Ecto neural progenitor cell (in vitro differentiated cells): ENCODE data around the gene TOP2A.
"Not testable (repeated sequence)": the region's sequence is repeated elsewhere in the genome, so short reads cannot be mapped to it uniquely, and the experiment has no call there.

Source experiments
- DNase-seq: peaks from one replicate; pipeline ENCODE4 v3.0.0-alpha.2; 2018; ENCODE audit warnings: low spot score

TOP2A gene

DNA sequence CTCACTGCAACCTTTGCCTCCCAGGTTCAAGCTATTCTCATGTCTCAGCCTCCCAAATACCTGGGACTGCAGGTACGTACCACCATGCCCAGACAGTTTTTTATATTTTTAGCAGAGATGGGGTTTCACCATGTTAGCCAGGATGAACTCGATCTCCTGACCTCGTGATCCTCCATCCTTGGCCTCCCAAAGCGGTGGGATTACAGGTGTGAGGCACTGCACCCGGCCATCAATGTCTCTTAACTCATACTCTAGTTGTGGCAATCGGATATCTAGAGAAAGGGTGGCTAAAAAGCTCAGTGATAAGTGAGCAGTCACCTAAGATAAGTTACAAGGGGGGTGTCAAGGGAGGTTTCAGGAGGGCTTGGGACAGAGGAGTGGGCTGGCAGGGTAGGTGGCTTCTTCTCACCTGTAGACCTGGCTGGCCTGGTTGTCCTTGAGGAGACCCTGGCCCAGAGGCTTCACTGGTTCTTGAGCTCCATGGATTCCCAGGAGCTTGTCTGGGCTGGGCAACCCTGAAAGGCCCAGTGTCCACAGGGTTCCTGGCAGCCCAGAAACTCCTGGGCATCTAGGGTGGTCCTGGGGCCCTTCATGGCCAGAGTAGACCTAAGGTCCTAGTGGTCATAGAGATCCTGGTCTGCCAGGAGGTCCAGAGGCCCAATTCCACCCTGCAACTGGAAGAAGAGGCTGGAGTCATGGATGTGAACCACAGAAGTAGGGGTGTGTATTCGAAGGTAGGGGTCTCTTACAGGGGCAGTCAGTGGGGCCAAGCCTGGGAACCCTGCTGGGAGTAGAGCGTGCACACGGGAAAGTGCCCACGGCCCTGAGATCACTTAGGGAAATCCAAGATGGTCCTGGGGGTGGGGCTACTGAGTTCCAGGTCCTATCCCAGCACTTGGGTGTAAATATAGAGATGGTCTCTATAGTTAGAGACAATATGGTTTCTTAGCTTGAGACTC lies 12.9 kb upstream of the TOP2A start:
- DNase-seq, result peak; percentile 23

DNA sequence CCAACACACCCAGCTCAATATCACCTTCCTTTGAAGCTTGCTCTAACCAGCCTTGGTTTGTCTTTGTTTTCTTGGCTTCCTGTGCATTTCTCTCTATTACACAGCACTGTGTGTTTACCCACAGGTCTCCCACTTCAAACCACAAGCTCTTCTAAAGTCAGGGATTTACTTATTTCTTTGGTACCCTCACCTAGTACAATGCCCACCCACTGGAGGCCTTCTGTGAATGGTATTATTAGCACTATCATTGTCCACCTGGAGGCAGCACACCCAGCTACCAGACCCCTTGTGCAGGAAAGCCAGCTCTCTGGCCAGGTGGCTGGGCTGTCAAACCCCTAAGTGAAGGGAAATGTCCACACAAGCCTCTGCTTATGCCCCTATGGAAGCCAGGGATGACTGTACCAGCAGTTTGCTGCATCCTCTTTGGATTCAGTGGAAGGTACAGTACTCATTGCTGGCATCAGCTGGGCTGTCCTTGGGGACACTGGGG lies 9.4 kb upstream of the TOP2A start:
- DNase-seq, result no peak

DNA sequence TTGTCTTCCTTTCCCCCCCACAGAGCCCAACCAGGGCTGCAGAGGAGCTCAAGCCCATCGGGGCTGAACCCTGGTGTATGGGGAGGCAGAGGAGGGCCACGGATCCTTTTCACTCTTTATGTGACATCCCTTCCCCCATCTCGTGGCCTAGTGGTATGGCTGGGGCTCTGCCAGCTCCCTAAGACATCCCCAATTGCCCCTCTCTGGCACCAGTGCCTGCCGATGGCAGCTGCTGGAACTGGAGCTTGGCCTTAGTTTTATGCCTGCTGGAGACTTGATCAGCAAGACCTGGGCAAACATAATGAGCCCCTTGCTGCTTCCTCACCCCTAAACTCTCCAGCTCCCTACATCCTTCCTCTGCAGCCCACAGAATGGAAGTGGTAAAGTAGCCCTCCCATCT lies 8.0 kb upstream of the TOP2A start:
- DNase-seq, result no peak

DNA sequence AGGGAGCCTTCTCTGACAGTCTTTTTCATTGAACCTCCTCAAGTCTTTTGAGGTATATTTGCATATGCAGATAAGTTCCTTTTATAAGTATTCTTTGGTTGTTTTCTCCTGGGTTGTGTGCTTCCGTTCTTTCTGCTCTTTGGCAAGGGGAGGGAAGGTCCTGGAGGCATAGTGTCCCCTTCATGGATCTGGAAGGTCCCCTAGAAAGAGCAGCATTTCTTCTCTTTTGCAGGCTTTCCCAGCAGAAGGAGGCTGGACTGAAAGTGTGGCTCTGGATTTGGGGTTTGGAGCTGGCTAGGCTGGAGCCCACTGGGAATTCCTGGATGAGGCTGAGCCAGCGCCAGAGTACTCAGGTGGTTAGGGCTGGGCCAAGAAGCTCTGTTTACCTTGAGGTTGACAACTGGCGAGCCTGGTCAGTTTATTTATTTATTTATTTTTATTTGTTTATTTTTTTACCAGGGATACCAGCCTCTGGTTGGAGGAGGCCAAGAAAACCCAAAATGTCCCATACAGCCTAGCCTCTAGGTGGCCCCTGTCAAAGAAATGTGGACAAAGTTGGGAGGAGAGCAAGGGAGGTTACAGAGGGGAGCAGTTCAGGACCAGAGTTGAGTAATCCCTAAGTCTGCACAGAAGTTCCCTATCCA lies 5.4 kb upstream of the TOP2A start:
- DNase-seq, result peak; percentile 80

DNA sequence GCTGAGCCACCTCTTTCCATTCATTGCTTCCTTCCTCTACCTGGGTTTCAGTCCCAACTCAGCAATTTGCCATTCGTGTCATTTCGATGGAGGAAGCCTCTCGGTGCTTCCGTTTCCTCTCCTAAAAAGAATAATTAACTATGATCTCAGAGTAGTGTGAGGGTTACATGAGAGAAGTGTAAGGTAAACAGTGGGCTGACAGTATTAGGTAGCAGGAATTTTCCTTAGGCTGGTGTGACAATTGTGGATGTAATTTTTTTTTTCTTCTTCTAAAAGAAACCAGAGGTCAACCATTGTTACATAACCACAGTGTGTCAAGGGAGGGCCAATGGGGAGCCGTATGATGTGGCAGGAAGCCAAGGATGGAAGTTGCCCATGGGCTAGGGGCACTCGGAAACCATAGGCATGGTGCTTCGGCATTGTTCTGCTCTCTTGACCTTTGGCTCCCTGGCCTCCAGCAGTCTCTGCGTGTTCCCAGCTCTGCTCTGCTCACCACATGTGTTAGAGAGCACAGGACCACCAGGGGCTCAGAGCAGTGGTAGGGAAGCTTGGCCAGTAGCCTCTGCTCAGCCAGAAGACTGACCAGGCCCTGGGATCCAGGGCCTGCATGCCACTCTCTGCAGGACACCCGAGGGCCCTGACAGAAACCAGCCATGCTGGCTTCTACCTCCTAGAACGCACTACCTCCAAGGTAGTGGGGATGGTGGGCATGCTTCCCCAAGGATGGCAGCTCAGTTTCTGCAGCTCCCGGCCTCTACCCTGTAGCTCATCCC lies 2.0 kb upstream of the TOP2A start:
- no peak for DNase-seq

DNA sequence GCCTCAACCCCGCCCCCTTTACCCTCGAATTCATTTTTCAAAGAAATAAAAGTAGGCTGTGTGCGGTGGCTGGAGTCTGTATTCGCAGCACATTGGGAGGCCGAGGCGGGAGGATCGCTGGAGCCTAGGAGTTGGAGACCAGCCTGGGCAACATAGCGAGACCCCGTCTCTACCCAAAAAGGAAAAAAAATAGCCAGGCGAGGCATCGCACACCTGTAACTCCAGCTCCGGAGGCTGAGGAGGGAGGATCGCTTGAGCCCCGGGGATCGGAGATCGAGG lies 671 bp upstream of the TOP2A start:
- DNase-seq, result no peak

DNA sequence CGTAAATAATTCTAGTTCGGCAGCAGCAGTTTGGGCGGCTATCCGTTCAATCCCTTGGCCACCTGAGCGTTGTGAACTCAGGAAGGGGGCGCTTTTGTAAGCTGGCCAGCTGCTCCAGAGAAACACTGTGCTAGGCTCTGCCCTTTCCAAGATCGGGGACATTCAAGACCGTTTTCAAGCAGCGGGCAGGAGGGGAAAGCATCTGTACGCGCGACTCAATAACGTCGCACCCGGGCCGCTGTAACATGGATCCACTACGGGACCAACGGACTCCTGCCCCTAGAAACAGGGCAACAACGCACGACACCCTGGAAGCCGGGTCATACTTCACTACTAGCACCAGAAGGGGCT lies 463 bp downstream of the TOP2A start:
- DNase-seq, result no peak

DNA sequence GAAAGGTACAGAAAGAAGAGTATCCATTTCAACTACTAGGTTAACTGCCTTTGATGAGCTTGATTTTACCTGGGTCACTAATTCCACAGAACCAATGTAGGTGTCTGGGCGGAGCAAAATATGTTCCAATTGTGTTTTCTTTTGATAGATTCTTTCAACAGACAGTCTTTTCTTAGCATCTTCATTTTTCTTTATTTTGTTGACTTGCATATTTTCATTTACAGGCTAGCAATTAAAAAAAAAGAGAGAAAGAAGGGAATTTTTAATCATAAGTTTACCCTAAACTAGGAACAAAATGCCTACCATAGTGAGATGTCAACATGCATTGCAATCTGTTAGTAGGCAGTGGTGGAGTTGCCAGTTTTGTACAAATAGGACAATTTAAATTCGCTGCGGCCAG lies 1.0 kb downstream of the TOP2A start:
- no peak for DNase-seq

DNA sequence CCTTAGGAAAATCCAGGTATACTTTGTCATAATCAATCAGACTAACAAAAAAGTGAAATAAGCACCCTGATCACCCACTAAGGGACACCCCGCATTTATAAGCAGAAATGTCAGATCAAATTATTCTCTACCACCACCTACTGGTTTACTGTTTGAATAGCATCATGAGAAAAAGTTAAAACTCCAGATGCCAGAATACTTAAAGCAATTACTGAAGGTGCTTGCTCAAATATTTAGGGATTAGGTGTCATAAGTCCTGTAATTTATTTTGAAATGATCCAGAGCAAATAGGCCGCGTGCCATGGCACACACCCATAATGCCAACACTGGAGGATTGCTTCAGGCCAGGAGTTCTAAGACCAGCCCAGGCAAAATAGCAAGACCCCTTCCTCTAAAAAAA lies 2.3 kb downstream of the TOP2A start:
- no peak for DNase-seq

DNA sequence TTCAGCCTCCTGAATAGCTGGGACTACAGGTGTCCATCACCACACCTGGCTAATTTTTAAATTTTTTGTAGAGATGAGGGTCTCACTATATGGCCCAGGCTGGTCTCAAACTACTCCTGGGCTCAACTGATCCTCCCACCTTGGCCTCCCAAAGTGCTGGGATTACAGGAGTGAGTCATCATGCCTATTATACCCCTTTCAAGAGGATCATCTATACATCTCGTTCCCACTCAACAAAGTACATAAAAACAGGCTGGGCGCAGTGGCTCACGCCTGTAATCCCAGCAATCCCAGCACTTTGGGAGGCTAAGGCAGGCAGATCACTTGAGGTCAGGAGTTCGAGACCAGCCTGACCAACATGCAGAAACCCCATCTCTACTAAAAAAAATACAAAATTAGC lies 3.4 kb downstream of the TOP2A start:
- not testable (repeated sequence) for DNase-seq

DNA sequence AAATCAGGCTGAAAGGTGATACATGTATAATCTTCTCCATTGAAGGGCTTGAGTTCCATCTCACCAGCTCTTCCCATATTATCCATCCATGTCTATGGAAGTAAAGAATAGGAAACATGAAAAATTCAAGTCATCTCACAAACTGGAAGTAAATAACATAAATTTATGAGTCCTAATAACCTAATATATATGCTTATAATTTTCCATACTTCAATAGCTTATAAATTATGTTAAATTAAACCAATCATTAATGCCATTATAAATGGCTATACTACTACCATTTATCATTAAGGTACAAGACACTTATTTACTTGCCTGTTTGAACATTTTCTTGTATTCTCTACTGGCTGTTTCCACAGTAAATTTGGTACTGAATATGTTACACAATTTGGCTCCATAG lies 4.8 kb downstream of the TOP2A start:
- no peak for DNase-seq

DNA sequence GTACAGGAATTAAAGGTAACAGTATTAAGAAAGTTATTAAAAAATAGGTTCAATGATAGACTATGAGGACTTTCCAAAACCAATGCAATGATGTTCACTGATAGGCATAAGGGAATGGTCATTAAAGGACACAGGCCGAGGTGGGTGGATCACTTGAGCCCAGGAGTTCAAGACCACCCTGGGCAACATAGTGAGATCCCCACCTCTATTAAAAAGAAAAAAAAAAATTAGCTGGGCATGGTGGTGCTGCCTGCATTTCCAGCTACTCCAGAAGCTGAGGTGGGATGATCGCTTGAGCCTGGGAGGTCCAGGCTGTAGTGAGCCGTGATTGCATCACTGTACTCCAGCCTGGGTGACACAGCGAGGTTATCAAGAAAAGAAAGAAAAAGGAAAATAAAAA lies 5.9 kb downstream of the TOP2A start:
- no peak for DNase-seq

DNA sequence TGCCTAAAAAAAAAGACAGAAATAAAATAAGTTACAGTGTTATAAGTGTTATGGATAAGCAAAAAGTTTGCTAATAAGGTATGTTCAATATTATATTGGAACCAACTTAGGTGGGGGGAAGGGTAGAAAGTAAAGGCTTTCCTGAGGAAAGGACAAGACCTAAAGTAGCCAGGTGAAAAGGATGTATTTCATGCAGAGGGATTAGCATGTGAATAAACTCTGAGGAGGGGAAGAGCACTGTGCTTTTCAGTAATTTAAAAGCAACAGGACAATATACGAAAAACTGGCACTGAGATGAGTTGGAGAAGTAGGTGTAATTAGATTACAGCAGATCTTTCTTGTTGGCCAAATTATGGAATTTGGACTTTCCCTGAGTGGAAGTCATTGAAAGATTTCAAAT lies 7.6 kb downstream of the TOP2A start:
- no peak for DNase-seq

DNA sequence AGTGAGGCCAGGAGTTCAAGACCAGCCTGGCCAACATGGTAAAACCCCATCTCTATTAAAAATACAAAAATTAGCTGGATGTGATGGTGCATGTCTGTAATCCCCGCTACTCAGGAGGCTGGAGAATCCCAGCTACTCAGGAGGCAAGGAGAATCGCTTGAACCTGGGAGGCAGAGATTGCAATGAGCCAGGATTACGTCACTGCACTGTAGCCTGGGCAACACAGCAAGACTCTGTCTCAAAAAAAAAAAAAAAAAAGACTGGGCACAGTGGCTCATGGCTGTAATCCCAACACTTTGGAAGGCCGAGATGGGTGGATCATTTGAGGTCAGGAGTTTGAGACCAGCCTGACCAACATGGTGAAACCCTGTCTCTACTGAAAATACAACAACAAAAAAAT lies 8.2 kb downstream of the TOP2A start:
- not testable (repeated sequence) for DNase-seq

DNA sequence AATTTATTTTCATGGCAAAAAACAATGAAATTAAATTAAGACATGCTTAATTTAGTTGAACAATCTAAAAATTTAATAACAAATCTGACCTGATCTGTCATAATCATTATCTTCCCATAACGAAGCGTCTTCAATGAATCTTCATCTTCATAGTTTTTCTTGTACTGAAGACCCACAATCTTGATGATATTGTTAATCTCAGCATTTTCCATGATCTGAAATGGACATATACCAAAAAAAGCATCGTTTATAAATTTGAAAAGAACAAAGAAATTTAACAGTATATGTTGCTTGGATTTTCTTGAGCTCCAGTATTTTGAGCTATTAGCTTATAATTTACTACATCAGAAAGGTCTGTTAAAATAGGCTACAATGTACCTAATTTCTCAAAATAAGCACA lies 10.2 kb downstream of the TOP2A start:
- no peak for DNase-seq

DNA sequence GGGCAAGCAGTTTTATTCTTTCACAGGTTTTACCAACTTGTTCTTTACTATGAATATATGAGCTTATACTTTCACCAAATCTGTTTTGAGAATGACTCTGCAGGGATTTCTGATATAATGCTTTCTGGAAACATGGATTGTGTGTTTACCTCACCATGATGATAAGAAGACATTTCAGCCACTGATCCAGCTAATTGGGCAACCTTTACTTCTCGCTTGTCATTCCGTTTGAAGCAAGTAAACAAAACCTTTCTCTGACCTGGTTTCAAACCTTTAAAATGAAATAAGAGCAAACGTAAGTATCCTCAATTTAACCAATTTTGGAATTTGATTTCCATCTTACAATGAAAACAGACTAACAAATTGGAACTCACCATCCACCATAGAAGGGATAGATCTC lies 13.7 kb downstream of the TOP2A start:
- DNase-seq, result no peak

DNA sequence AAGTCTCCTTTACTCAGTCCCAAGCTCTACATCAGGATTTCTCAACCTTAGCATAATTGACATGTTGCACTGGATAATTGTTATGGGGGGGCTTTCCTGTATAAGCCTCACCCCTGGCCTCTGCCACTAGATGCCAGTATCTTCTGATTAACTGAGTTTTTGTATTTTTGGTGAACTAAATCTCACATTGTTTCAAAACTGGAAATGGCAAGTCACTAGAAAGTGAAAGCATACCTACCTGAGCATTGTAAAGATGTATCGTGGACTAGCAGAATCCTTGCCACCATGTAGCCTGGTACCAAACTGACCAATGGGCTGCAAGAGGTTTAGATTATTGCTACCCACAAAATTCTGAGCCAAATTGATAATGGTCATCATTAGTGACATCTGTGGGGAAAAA lies 15.0 kb downstream of the TOP2A start:
- no peak for DNase-seq

DNA sequence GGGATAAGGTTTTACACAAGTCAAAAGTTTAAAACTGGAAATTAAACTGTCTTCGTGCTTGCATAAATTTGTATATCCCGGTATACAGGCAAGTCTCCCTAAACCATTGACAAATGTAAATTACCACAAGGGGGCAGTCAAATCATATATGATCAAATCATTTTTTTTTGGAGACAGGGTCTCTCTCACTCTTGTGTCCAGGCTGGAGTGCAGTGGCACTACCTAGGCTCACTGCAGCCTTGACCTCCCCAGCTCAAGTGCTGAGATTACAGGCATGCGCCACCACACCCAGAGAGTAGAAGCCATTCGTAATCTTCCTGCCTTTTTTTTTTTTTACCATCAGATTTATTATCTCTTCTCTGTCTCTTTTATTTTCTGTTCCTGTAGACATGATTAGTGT lies 18.5 kb downstream of the TOP2A start:
- DNase-seq, result no peak

DNA sequence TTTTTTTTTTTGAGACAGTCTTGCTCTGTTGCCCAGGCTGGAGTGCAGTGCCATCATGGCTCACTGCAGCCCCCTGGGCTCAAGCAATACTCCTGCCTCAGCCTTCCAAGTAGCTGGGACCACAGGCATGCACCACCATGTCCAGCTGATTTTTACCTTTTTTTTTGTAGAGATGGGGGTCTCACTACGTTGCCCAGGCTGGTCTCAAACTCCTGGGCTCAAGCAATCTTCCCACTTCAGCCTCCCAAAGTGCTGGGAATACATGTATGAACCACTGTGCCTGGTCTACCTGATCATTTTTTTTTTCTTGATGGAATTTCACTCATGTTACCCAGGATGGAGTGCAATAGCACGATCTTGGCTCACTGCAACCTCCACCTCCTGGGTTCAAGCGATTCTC lies 31.1 kb downstream of the TOP2A start:
- DNase-seq, result not testable (repeated sequence)

DNA sequence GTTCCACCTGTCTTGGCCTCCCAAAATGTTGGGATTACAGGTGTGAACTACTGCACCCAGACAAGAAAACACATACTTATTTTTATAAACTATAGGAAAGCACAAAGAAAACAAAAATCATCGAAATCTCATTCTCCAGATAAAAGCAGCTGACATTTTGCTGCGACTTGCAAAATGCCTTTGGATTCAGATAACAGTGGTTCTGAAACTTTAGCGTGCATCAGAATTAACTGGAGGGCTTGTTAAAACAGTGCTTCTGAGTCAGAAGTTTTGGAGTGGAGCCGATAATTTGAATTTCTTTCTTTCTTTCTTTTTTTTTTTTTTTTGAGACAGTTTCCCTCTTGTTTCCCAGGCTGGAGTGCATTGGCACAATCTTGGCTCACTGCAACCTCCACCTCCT lies 35.4 kb downstream of the TOP2A start:
- no peak for DNase-seq

DNA sequence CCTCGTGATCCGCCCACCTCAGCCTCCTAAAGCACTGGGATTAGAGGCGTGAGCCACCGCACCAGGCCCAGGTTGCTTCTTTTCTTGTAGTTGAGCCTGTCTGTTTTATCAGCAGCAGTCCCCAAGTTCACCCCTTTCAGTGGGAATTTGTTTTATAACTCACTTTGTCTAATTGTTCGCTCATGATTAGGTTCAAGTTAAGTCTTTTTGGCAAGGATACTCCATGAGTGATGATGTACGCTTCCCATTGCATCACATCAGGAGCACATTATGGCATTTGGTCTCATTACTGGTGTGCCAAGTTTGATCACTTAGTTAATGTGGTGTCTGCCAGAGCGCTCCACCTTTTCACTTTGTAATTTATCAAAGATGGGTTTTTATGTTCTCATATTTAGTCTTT lies 38.7 kb downstream of the TOP2A start:
- no peak for DNase-seq

DNA sequence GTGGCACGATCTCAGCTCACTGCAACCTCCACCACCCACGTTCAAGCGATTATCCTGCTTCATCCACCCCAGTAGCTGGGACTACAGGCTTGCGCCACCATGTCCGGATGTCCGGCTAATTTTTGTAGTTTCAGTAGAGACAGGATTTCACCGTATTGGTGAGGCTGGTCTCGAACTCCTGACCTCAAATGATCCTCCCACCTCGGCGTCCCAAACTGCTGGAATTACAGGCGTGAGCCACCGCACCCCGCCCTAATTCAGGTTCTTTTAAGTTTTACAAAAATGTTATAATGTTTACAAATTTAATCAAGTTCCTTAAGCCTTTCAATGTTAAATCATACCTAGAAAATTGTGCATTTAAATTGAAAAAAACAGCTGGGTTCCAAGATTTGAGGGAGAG lies 39.9 kb downstream of the TOP2A start:
- no peak for DNase-seq

DNA sequence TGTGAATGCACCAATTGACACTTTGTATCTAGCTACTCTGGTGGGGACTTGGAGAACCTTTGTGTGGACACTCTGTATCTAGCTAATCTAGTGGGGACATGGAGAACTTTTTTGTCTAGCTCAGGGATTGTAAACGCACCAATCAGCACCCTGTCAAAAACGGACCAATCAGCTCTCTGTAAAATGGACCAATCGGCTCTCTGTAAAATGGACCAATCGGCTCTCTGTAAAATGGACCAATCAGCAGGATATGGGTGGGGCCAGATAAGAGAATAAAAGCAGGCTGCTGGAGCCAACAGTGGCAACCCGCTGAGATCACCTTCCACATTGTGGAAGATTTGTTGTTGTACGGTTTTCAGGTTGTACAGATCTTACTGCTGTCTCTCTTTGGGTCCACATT lies 41.2 kb downstream of the TOP2A start:
- DNase-seq, result not testable (repeated sequence)
